ENCODE results near the gene LNPEP. TPM values are rescaled to one million over a fixed set of nuclear protein-coding genes. Genes with fewer than 3 reads are reported as not detected.

The LNPEP gene
- total and polyA plus RNA-seq, 2 of the 13 experiments (the other 11 are each of a cell fraction or from before 2014, with no cell fraction given): 8.0 to 16.9 TPM

GRCh38 chr5:97011567-97011966 lies 75.7 kb downstream of the LNPEP start:
- in situ Hi-C loops (cut with HindIII; ENCODE audit: extremely low pct_ligation_motif_present, low pct_unique_long_range_greater_than_20kb): no loop called here
- ATAC-seq: no peak
- WGBS (ENCODE audit: low lambda C conversion rate): 97% methylated on average over 2 of the region's 2 CpGs
- CTCF ChIA-PET (ENCODE audit: low intra/inter-chr PET ratio, low total read pairs): no interaction called here
- BruUV-seq (replicated peaks): no TSS peak
- FAIRE-seq: no peak
- Histone ChIP-seq H3K79me2 (ENCODE audit: insufficient read depth, low read length) (no peaks in the 10 kb centered on the region), H3K4me3 (replicated peaks in 1 of 3; ENCODE audit: insufficient read depth in 1 of 3, low read depth in 2 of 3, low read length in 3 of 3) (no peak overlapping the region), H3K9ac (ENCODE audit: insufficient read depth, low read depth, low read length) (no peak overlapping the region), H3K9me3 (ENCODE audit: low read length) (no peaks in the 10 kb centered on the region), H3K27me3 (ENCODE audit: control insufficient read depth in 1 of 2, insufficient read depth in 2 of 2, low read length in 2 of 2) (no peaks in the 10 kb centered on the region), H3K4me1 (ENCODE audit: insufficient read depth, low read length) (no peaks in the 10 kb centered on the region), H2AFZ (ENCODE audit: low read length) (no peak overlapping the region), H3K27ac (ENCODE audit: extremely low read length, insufficient read depth, low read length) (no peak overlapping the region), H4K20me1 (ENCODE audit: insufficient read depth, low read length) (no peaks in the 10 kb centered on the region), H3K36me3 (replicated peaks in 1 of 2; ENCODE audit: control insufficient read depth in 1 of 2, insufficient read depth in 2 of 2, low read length in 2 of 2) (peaks cover 2 to 8% of the 10 kb centered on the region in 2 experiments), H3K4me2 (ENCODE audit: low read depth, low read length) (no peak overlapping the region)
- TF ChIP-seq REPIN1 (CRISPR knock-in tag; IDR thresholded peaks at IDR 0.05; ENCODE audit: borderline replicate concordance, low read depth) (no peak), ZBTB3 (CRISPR knock-in tag; IDR thresholded peaks at IDR 0.05; ENCODE audit: borderline replicate concordance, low read depth) (no peak), FOXC1 (CRISPR knock-in tag; IDR thresholded peaks at IDR 0.05; ENCODE audit: borderline replicate concordance) (no peak), ATF4 (CRISPR knock-in tag; IDR thresholded peaks at IDR 0.05) (no peak), MAFK (conservative IDR thresholded peaks at IDR 0.05 in 1 of 2, IDR thresholded peaks at IDR 0.05 in 1 of 2; ENCODE audit: low read length in 2 of 2) (peak; percentile 37 to 53; a peak in 3 of 4 replicates), ZNF773 (CRISPR knock-in tag; IDR thresholded peaks at IDR 0.05; ENCODE audit: borderline replicate concordance) (no peak)
- POLR2A ChIA-PET: no interaction called here
- intact Hi-C loops (cut with micrococcal nuclease; ENCODE audit: unreplicated experiment): no loop called here
- DNase-seq (ENCODE audit: low spot score): no peak

- no TSS peak for BruUV-seq (replicated peaks)
- Histone ChIP-seq H3K4me3 (replicated peaks in 1 of 3; ENCODE audit: insufficient read depth in 1 of 3, low read depth in 2 of 3, low read length in 3 of 3) (no peak overlapping the region), H4K20me1 (ENCODE audit: insufficient read depth, low read length) (no peaks in the 10 kb centered on the region), H3K79me2 (ENCODE audit: insufficient read depth, low read length) (no peaks in the 10 kb centered on the region), H3K27ac (ENCODE audit: extremely low read length, insufficient read depth, low read length) (no peak overlapping the region), H2AFZ (ENCODE audit: low read length) (no peak overlapping the region), H3K9ac (ENCODE audit: insufficient read depth, low read depth, low read length) (no peak overlapping the region), H3K36me3 (replicated peaks in 1 of 2; ENCODE audit: control insufficient read depth in 1 of 2, insufficient read depth in 2 of 2, low read length in 2 of 2) (peaks cover 7 to 27% of the 10 kb centered on the region in 2 experiments; a peak in 4 of 5 replicates), H3K4me2 (ENCODE audit: low read depth, low read length) (no peak overlapping the region), H3K27me3 (ENCODE audit: control insufficient read depth in 1 of 2, insufficient read depth in 2 of 2, low read length in 2 of 2) (no peaks in the 10 kb centered on the region; a peak in 1 of 5 replicates), H3K4me1 (ENCODE audit: insufficient read depth, low read length) (no peaks in the 10 kb centered on the region), H3K9me3 (ENCODE audit: low read length) (no peaks in the 10 kb centered on the region)
- no peak for FAIRE-seq
- CTCF ChIA-PET (ENCODE audit: low intra/inter-chr PET ratio, low total read pairs): no interaction called here
- WGBS (ENCODE audit: low lambda C conversion rate): 96% methylated on average over 5 of the region's 5 CpGs
- POLR2A ChIA-PET: no interaction called here
- intact Hi-C loops (cut with micrococcal nuclease; ENCODE audit: unreplicated experiment) (no loop called here), in situ Hi-C loops (cut with HindIII; ENCODE audit: extremely low pct_ligation_motif_present, low pct_unique_long_range_greater_than_20kb) (no loop called here)
- ATAC-seq: no peak
- DNase-seq (ENCODE audit: low spot score): no peak
- TF ChIP-seq SATB2 (CRISPR knock-in tag; IDR thresholded peaks at IDR 0.05) (no peak), ZBTB1 (CRISPR knock-in tag; IDR thresholded peaks at IDR 0.05; ENCODE audit: borderline replicate concordance) (no peak), RFX3 (CRISPR knock-in tag; IDR thresholded peaks at IDR 0.05) (no peak), PHB2 (IDR thresholded peaks at IDR 0.05; ENCODE audit: partially characterized antibody) (no peak), KDM2A (CRISPR knock-in tag; IDR thresholded peaks at IDR 0.05; ENCODE audit: borderline replicate concordance, low read depth) (no peak)
- TF ChIP-seq, protein P1, sequence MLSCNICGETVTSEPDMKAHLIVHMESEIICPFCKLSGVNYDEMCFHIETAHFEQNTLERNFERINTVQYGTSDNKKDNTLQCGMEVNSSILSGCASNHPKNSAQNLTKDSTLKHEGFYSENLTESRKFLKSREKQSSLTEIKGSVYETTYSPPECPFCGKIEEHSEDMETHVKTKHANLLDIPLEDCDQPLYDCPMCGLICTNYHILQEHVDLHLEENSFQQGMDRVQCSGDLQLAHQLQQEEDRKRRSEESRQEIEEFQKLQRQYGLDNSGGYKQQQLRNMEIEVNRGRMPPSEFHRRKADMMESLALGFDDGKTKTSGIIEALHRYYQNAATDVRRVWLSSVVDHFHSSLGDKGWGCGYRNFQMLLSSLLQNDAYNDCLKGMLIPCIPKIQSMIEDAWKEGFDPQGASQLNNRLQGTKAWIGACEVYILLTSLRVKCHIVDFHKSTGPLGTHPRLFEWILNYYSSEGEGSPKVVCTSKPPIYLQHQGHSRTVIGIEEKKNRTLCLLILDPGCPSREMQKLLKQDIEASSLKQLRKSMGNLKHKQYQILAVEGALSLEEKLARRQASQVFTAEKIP (CRISPR knock-in tag; IDR thresholded peaks at IDR 0.05; ENCODE audit: borderline replicate concordance): no peak
- TF ChIP-seq, protein P2, sequence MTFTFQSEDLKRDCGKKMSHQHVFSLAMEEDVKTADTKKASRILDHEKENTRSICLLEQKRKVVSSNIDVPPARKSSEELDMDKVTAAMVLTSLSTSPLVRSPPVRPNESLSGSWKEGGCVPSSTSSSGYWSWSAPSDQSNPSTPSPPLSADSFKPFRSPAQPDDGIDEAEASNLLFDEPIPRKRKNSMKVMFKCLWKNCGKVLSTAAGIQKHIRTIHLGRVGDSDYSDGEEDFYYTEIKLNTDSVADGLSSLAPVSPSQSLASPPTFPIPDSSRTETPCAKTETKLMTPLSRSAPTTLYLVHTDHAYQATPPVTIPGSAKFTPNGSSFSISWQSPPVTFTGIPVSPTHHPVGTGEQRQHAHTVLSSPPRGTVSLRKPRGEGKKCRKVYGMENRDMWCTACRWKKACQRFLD (CRISPR knock-in tag; IDR thresholded peaks at IDR 0.05; ENCODE audit: borderline replicate concordance): no peak
Measured at GRCh38 chr5:97019435-97020117, 83.7 kb downstream of the LNPEP start.

Measured in HepG2 (cell line).